NOMO-1 treated with dmso at 0.1 percent for 144 hours (cell line): ENCODE measurements around the gene HIGD1B.
A peak's percentile ranks its signal among the peaks of the same experiment; 100 is the strongest.
"Not testable (repeated sequence)": the region's sequence is repeated elsewhere in the genome, so short reads cannot be mapped to it uniquely, and the experiment has no call there.

Experiments
- DNase-seq: peaks from one replicate; lab custom pipeline; 2025; ENCODE audit not compliant: unreplicated experiment; lab: John Stamatoyannopoulos, UW

HIGD1B gene

DNA sequence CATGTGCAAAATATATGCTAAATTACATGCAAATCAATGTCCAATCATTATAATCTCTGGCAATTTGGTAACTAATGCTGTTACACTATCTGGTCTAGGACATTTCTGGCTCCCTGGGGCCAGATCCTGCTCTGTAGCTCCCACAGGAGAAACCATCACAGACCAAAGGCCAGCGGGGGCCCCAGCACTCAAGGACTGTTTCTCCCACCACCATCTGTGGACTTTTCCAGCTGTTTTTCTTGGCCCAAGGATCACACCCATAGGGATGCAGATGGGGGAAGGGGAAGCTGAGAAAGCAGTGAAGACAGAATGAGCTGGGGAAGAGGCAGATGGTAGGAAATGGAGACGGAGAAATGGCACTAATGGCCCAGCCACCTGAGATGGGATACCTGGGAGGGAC lies at the start of gene HIGD1B:
HIGD1B (plus strand) TSS at position 298 of the 400 bp plus-strand sequence. CDS start 270 bp downstream, outside the sequence.
- DNase-seq = no peak

DNA sequence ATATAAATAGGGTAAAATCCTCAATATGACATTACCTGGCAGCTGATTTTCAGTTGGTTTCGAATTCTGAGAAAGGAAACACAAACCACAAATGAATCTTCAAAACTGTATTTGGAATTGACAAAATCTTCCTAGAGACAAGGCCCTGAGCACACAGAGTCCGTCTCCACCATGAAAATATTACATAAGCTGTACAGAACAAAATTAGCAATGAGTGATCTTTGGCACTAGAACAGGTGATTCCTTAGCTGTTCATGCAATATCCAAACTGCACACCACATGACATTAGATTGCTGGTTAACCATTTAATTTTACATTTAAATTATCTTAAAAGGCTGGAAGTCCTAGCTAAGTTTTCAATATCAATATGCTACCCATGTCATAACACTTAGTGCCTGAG lies 49.3 kb upstream of the HIGD1B start:
- no peak for DNase-seq

DNA sequence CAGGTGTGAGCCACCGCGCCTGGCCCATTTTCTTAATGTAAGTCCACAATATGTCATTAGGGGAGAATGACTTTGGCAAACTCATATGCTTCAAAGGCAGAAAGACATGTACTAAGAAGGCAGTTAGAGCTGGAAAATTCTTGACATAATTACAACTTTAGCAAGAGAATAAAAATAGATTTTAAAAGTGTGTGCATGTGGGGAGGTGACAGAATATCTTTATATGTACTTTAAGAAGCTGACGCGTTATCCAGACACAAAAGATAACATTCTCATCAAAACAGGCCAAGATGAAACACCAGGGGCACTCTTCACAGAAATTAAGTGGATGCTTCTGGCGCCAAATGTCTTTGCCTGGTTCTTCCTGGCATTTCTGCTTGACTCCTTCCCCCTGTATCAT lies 45.8 kb upstream of the HIGD1B start:
- no peak for DNase-seq

DNA sequence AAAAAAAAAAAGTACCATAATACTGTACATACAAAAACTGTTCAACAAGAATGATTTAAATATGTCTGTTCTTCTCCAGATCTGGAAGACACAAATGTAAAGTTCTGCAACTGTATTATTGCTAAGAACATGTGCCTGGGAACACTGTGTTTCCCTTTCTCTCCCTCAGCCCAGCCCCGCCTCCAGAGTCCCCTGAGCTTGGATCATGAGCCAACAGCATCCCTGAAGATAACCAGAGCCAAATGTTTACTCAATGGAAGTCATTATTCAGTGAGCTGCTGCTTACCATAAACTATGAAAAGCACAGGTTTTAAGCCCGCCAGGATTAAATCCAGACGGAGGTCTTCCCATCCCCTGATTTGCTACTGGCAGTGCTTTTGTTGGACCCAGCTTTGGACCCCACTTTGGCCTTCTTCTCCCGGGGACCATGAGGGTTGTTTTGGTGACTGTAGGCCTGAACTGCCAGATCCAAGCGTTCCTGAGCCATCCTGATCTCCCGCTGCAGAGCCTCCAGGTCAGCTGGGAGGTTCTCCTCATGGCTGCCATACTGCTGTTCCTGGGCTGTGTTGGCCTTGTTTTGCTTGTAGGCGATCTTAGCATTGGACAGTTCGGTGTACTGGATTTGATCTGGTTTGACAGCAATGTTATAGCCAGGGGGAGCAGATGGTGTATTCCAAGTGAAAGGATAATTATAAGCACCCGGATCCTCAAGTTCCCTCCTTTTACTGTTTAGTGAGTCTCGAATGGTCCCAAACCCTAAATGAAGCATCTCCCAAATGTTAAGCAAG lies 43.2 kb upstream of the HIGD1B start:
- DNase-seq = no peak

DNA sequence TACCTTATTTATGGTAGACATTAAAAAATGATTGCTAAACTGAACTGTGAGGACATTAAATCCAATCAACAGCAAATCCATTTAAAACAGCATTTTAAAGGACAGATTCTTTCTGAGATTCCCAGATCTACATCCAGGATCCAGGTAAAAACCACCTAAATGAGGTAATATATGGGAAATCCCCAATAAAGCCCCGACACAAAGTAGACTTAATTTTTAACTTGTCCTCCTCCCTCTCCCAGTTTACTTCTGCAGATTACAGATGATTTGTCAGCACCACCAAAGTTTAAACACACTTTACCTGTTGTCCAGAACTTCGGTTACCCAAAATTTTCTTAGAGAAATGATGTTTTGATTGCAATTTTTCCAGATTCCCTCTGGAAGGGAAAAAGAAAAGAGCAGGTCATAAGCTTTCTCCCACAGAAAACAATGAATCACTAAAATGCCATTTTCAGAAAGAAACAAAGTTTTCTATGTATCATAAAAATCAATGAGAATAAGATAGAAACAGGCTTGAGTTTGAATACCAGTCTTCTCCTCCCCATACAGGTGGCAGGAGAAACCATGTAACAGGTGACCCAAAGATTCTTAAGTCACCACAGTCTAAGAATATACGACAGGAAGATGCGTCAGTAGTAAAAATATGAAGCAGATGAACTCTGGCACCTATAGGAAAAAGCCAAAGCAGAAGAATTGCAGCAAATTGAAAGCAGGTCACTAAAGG lies 40.4 kb upstream of the HIGD1B start:
- DNase-seq = no peak

DNA sequence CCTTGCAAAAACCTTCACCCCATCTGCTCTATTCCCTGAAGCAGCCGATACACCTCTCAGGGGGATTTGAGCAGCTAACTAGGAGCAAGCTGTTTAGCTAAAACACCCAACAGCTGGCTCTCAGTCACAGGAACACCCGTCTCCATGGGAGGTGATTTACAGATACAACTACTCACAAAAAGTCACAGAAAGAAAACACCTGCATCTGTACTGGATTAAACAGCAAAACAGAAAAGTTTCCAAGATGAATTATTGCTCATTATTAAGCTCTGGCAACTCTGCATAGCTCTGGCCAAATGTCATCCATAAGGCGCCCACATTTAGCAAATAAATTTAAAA lies 39.9 kb upstream of the HIGD1B start:
- no peak for DNase-seq

DNA sequence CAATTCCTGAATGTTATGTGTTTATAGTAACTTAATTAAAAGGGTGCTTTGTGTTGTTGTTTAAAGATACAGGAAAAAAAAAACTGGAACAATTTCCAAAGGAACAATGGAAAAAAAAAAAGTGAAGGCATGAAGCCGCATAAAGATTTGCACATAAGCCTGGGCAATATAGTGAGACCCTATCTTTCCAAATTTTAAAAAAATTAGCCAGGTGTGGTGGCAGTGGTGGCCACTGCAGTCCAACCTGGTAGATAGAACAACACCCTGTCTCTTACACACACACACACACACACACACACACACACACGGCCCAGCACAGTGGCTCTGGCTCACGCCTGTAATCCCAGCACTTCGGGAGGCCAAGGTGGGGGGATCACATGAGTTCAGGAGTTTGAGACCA lies 39.5 kb upstream of the HIGD1B start:
- no peak for DNase-seq

DNA sequence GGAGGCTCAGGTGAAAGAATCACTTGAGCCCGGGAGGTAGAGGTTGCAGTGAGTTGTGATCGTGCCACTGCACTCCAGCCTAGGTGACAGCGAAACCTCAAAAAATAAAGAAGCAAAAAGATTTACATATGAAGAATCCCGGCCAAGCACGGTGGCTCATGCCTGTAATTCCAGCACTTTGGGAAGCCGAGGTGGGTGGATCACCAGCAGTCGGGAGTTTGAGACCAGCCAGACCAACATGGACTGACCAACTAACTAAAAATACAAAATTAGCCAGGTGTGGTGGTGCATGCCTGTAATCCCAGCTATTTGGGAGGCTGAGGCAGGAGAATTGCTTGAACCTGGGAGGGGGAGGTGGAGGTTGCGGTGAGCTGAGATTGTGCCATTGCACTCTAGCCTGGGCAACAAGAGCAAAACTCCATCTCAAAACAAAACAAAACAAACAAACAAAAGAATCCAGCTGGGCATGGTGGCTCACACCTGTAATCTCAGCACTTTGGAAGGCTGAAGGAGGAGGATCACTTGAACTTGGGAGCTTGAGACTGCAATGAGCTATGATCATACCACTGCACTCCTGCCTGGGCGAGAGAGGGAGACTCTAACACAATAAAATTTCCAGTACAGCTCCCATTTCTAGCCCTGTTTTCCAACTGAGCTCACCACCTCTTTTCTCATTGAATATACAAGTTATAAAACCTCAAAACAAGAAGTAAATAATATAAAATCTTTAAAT lies 38.9 kb upstream of the HIGD1B start:
- not testable (repeated sequence) for DNase-seq

DNA sequence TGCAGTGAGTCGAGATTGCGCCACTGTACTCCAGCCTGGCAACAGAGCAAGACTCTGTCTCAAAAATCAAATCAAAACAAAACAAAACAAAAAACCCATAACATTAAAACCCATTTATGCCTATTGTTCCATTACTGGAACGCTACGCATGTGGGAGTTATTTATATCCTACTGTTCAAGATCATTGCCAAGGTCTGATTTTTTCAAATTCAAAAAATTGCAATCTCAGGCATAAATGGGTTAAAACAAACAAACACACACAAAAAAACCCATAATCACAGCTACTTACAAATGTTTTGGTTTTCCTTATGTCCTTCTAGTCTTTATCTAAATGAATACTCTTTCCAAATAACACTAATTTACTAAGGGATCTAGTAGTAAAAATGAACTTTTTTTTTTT lies 35.4 kb upstream of the HIGD1B start:
- no peak for DNase-seq

DNA sequence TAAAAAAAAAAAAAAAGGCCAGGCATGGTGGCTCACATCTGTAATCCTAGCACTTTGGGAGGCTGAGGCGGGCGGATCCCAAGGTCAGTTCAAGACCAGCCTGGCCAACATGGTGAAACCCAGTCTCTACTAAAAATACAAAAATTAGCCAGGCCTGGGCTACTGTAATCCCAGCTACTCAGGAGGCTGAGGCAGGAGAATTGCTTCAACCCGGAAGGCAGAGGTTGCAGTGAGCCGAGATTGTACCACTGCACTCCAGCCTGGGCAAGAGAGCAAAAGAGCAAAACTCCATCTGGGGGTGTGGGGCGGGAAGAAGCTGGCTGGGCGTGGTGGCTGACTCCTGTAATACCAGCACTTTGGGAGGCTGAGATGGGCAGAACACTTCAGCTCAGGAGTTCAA lies 29.2 kb upstream of the HIGD1B start:
- not testable (repeated sequence) for DNase-seq

DNA sequence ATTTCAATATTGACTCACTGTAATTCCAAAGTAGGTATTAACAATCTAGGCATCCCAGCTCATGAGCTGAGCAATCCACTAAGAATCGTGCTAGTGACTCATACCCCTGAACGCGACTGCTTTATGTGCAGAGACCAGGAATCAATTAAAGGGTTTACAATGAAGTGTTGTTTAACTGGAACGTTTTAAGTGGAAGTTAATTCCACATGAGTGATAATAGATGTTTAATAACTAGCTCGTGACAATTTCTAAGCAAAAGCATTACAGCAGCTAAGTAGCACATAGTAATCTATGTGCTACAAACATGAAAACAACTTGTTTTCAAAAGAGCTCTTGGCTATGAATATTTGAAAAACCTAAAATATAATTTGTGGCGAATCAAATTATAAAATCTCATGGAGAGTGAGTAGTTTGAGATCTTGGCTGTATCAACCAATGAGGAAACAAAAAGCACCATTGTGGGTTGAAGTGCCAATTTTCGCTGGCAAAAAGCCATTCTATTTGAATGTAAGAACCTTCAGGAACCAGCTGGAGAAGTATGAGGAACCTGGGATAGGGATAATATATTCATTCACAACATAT lies 27.0 kb upstream of the HIGD1B start:
- DNase-seq = no peak

DNA sequence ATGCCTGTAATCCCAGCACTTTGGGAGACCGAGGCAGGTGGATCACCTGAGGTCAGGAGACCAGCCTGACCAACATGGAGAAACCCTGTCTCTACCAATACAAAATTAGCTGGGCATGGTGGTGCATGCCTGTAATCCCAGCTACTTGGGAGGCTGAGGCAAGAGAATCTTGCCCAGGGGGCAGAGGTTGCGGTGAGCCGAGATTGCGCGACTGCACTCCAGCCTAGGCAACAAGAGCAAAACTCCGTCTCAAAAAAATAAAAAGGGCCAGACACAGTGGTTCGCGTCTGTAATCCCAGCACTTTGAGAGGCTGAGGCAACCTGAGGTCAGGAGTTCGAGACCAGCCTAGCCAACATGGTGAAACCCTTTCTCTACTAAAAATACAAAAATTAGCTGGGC lies 22.4 kb upstream of the HIGD1B start:
- DNase-seq = not testable (repeated sequence)

DNA sequence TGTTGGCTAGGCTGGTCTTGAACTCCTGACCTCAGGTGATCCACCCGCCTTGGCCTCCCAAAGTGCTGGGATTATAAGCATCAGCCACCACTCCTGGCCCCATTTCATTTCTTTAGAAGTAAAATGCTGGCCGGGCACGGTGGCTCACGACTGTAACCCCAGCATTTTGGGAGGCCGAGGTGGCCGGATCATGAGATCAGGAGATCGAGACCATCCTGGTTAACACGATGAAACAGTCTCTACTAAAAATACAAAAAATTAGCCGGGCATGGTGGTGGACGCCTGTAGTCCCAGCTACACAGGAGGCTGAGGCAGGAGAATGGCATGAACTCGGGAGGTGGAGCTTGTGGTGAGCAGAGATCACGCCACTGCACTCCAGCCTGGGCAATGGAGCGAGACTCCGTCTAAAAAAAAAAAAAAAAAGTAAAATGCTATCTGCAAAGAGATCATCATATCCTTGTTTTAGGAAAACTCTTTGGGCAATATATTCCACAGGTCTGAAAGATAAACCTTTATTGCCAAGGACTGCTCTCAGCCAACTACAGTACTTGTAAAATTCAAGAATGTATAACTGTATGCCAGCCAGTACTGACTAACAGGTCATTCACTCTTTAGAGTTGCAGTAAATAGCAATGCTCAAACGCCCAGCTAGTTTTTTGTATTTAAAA lies 21.4 kb upstream of the HIGD1B start:
- DNase-seq = no peak

DNA sequence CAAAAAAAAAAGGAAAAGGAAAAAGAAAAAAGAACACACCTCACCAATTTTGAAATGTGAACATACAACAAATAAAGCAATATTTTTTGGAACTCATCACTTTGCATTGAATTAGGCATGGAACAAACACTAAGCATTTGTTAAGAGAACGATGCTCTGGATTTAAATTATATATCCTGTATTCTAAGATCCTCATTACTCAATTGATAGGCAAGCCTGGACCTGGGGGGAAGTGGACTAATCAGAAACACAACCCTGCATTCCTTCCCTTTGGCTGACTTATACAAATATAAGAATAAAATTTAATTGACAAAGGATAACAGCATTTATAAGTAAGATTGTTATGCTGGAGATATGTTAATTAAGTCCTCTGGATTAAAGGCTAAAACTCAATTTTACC lies 19.8 kb upstream of the HIGD1B start:
- no peak for DNase-seq

DNA sequence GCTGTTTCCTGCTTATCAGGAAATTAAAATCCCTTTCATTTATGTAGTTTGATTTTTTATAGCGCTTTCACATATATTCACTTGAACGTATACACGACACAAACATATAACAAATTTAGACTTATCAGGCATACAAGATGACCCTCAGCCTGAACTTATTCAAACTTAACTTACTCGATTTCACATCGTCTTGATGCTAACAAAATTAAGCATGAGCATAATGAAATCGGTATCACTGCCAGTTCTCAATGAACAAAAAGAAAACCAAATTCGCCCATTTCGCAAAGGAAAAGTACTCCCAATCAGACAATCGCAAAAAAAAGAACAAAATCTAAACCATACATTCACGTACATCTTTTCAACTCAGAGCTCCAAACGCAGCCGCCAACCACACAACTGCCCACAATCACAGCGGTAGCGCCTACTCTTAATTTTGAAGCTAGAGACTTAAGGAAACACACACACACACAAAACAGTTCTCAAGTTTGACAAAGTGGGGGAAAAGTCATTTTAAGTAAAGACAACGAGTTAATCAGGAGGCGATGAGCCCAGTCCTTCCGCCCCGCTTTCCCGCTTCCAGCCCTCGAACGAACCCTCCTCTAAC lies 18.7 kb upstream of the HIGD1B start:
- DNase-seq = peak; percentile 14

DNA sequence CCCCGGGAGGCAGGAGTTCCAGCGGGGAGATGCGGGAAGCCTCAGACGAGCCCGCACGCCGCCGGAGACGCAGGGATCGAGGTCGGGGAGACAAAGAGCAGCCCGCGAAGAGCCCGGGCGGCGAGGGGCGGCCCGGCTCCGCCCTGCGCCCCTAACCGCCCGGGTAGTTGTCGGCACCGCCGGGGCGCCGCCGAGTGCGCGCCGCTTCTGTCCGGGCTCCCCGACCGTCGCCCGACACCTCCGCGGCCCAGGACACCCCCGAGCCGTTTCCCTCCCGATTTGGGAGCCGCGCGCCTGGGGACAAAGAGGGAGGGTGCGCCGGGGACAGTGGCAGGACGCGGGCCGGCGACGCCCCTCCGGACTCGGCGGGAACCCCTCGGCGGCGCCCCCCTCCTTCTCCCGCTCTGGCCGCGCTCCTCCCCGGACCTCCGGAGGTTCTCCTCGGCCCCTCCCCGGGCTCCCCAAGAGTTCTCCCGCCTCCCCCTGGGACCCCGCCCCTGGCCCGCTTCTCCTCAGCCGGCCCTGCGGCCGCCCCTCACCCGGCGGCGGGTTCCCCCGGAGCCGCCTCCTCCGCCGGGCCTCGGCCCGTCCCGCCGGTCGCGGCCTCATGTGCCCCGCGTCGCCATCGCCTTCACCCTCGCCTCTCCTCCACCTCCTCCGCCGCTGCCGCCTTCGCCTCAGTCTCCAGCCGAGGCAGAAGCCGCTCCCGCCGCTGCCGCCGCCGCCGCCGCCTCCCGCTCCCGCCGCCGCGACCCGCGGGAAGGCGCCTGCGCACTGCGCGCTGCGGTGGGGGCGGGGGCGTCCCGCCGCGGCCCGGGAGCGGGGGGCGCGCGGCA lies 17.9 kb upstream of the HIGD1B start, which contains the start of gene GJC1:
GJC1 (minus strand) TSS at position 765 of the 836 bp plus-strand sequence. CDS start 24,470 bp downstream, outside the sequence.
- DNase-seq = no peak

DNA sequence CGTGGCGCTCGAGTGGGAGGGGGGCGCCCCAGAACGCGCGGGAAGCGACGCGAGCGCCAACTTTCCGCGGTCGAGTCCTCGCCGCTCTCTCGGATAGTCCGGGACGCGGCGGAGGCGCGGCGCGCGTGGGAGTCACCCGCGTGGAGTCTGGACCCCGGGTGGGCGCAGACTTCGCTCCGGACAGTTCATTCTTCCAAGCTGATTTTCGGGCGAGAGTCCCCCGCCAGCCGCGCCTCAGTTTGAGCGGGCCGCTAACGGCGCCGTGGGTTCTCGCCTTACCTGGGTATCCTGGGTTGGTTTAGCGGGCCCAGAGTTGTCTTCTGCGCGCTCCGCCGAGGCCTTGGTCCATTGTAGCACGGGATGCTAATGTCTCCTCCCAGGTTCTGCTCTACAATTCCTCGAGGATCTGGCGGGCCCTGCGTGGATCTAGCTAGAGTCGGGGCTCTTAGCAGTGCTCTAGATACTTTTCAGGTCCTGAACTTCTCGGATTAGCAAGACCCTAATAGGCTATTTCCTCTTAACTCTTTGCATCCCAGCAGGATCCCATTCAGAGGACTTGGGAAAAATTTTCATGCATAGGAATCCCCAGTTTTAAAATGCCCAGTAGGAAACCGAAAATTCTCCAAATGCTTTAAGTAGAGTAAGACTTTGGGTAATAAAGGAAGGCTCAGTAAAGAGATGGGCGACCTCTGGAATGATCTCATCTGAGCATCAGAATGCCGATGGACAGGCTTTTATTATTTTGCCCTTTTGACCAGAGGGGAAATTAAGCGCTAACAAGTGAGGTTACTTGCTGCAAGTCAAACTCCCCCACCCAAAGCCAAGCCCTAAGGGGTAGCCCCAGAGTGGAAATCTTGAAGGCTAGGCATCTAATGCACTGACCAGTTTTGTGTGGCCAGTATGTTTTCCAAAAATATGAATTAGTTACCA lies 17.1 kb upstream of the HIGD1B start:
- no peak for DNase-seq

DNA sequence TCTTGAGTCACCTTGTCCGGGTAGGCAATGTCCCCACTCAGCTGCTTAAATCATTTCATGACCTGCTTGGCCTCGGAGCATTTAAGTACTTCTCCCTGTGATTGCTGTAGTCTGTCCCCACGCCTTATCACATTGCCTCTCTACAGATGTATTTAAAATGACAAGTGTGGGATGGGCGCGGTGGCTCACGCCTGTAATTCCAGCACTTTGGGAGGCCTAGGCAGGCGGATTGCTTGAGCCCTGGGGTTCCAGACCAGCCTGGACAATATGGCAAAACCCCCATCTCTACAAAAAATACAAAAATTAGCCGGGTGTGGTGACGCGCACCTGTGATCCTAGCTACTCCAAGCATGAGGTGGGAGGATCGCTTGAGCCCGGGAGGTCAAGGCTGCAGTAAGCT lies 16.3 kb upstream of the HIGD1B start:
- no peak for DNase-seq

DNA sequence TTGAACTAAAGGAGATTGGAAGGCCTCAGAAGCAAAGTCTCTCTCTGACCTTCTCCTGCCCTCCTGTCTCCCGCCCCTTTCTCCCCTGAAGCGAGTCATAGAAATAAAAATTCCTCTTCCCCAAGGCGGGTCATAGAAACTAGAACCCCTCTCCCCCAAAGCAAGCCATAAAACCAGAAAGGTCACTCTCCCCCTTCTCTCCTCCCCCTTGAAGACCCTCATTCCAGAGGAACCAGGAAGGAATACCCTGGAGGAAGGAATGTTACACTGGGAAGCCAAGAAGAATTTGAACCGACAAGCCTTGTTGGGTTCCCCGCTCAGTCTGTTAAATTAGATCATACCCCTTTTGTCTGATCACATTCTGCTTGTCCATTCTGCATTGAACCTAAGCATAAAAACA lies 14.9 kb upstream of the HIGD1B start:
- DNase-seq = no peak
